ENCODE data around the gene IGSF3. TPM values are rescaled to one million over a fixed set of nuclear protein-coding genes. Genes with fewer than 3 reads are reported as not detected.

IGSF3 gene
- total and polyA plus RNA-seq, 2 experiments from 2014 or later, result 8.8 to 34.0 TPM

- no peak for TF ChIP-seq CTCF (IDR thresholded peaks at IDR 0.05; ENCODE audit: poor library complexity)
- no peak for TF ChIP-seq EZH2 (IDR thresholded peaks at IDR 0.05; ENCODE audit: borderline replicate concordance)
- no peak for TF ChIP-seq EZH2phosphoT487 (IDR thresholded peaks at IDR 0.05; ENCODE audit: low read depth, severe bottlenecking, unreplicated experiment)
- Histone ChIP-seq H3K4me3 (no peak overlapping the region), H2AFZ (no peak overlapping the region), H3K27me3 (no peaks in the 10 kb centered on the region), H3K9me2 (replicated peaks; ENCODE audit: insufficient read depth) (no peaks in the 10 kb centered on the region), H3K4me2 (no peak overlapping the region), H3K36me3 (replicated peaks; ENCODE audit: insufficient read depth, low read depth) (no peaks in the 10 kb centered on the region), H3K9me3 (ENCODE audit: low read depth) (no peaks in the 10 kb centered on the region), H3K79me2 (no peaks in the 10 kb centered on the region), H4K20me1 (ENCODE audit: insufficient read depth, poor library complexity, severe bottlenecking) (no peaks in the 10 kb centered on the region), H3K27ac (no peak overlapping the region), H3K4me1 (ENCODE audit: insufficient read depth) (peaks cover 6% of the 10 kb centered on the region)
- no peak for DNase-seq (ENCODE audit: low spot score)
- 57% methylated on average over 4 of the region's 4 CpGs for WGBS (ENCODE audit: low lambda C conversion rate, missing lambda C conversion rate)
Observed at GRCh38 chr1:116682641-116683221, 15.2 kb upstream of the IGSF3 start.

GRCh38 chr1:116681343-116681899 lies 13.9 kb upstream of the IGSF3 start:
- no peak for DNase-seq (ENCODE audit: low spot score)
- Histone ChIP-seq H3K9me3 (ENCODE audit: low read depth) (no peaks in the 10 kb centered on the region), H3K36me3 (replicated peaks; ENCODE audit: insufficient read depth, low read depth) (no peaks in the 10 kb centered on the region), H3K27ac (no peak overlapping the region), H2AFZ (no peak overlapping the region), H3K27me3 (no peaks in the 10 kb centered on the region), H3K79me2 (no peaks in the 10 kb centered on the region), H3K4me3 (no peak overlapping the region), H3K9me2 (replicated peaks; ENCODE audit: insufficient read depth) (no peaks in the 10 kb centered on the region), H3K4me2 (no peak overlapping the region), H4K20me1 (ENCODE audit: insufficient read depth, poor library complexity, severe bottlenecking) (no peaks in the 10 kb centered on the region), H3K4me1 (ENCODE audit: insufficient read depth) (no peaks in the 10 kb centered on the region)
- 93% methylated on average over 1 of the region's 1 CpG for WGBS (ENCODE audit: low lambda C conversion rate, missing lambda C conversion rate)
- TF ChIP-seq EZH2phosphoT487 (IDR thresholded peaks at IDR 0.05; ENCODE audit: low read depth, severe bottlenecking, unreplicated experiment) (no peak), EZH2 (IDR thresholded peaks at IDR 0.05; ENCODE audit: borderline replicate concordance) (no peak), CTCF (IDR thresholded peaks at IDR 0.05; ENCODE audit: poor library complexity) (no peak)

GRCh38 chr1:116680752-116681151 lies 13.2 kb upstream of the IGSF3 start:
- no peaks in the 10 kb centered on the region for H3K36me3 ChIP-seq (replicated peaks; ENCODE audit: insufficient read depth, low read depth)
- no peaks in the 10 kb centered on the region for H3K79me2 ChIP-seq
- no peak overlapping the region for H3K4me2 ChIP-seq
- no peaks in the 10 kb centered on the region for H3K9me3 ChIP-seq (ENCODE audit: low read depth)
- no peak for DNase-seq (ENCODE audit: low spot score)
- no peaks in the 10 kb centered on the region for H3K9me2 ChIP-seq (replicated peaks; ENCODE audit: insufficient read depth)
- no peaks in the 10 kb centered on the region for H4K20me1 ChIP-seq (ENCODE audit: insufficient read depth, poor library complexity, severe bottlenecking)
- WGBS (ENCODE audit: low lambda C conversion rate, missing lambda C conversion rate), result 99% methylated on average over 4 of the region's 4 CpGs
- TF ChIP-seq CTCF (IDR thresholded peaks at IDR 0.05; ENCODE audit: poor library complexity), result no peak
- TF ChIP-seq EZH2phosphoT487 (IDR thresholded peaks at IDR 0.05; ENCODE audit: low read depth, severe bottlenecking, unreplicated experiment), result no peak
- TF ChIP-seq EZH2 (IDR thresholded peaks at IDR 0.05; ENCODE audit: borderline replicate concordance), result no peak
- H3K4me1 ChIP-seq (ENCODE audit: insufficient read depth), result no peaks in the 10 kb centered on the region
- H3K27ac ChIP-seq, result no peak overlapping the region
- H3K4me3 ChIP-seq, result no peak overlapping the region
- no peak overlapping the region for H2AFZ ChIP-seq
- H3K27me3 ChIP-seq, result no peaks in the 10 kb centered on the region
